Measurements from ENCODE around the gene CD82. TPM values are rescaled to one million over a fixed set of nuclear protein-coding genes. Genes with fewer than 3 reads are reported as not detected.

The CD82 gene
- total RNA-seq, 1 donor, result 23.2 TPM

DNA sequence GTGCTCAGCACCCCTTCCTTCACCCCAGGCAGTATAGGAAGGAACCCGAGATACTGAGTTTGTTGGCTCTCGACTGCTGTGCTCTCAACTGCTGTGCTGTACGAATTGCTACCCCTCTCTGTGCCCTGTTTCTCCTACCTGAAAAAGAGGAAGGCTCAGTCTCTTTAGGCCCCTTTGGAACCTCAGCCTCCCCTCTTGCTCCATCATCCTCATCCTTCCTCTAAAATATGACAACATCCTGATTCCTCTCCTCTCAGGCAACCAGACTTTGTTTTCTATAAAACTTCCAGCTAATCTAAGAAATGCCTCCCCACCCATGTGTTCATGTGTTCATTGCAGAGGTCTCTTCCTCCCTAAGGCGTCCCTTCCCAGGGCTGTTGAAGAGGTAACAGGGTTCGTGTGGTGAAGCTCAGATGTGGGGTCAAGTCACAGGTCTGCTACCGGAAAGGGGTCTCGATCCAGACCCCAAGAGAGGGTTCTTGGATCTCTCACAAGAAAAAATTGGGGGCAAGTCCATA, 35.5 kb upstream of the CD82 start:
- Histone ChIP-seq H3K9me3 (ENCODE audit: low read depth, low read length) (no peaks in the 10 kb centered on the region), H4K20me1 (ENCODE audit: insufficient read depth, low read length) (no peaks in the 10 kb centered on the region), H3K27ac (ENCODE audit: low read depth, low read length) (no peak overlapping the region), H2AFZ (ENCODE audit: low read length) (no peak overlapping the region), H3K36me3 (ENCODE audit: insufficient read depth, low read length) (no peaks in the 10 kb centered on the region), H3K79me2 (ENCODE audit: insufficient read depth, low read length) (no peaks in the 10 kb centered on the region), H3K4me2 (ENCODE audit: insufficient read depth, low read length) (peak overlapping the region; percentile 32), H3K27me3 (ENCODE audit: insufficient read depth, low read length) (peaks cover 6% of the 10 kb centered on the region), H3K4me3 (ENCODE audit: insufficient read depth, low read length) (no peak overlapping the region), H3K4me1 (ENCODE audit: insufficient read depth, low read length) (peaks cover 12% of the 10 kb centered on the region)
- TF ChIP-seq, protein P1, sequence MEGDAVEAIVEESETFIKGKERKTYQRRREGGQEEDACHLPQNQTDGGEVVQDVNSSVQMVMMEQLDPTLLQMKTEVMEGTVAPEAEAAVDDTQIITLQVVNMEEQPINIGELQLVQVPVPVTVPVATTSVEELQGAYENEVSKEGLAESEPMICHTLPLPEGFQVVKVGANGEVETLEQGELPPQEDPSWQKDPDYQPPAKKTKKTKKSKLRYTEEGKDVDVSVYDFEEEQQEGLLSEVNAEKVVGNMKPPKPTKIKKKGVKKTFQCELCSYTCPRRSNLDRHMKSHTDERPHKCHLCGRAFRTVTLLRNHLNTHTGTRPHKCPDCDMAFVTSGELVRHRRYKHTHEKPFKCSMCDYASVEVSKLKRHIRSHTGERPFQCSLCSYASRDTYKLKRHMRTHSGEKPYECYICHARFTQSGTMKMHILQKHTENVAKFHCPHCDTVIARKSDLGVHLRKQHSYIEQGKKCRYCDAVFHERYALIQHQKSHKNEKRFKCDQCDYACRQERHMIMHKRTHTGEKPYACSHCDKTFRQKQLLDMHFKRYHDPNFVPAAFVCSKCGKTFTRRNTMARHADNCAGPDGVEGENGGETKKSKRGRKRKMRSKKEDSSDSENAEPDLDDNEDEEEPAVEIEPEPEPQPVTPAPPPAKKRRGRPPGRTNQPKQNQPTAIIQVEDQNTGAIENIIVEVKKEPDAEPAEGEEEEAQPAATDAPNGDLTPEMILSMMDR (IDR thresholded peaks at IDR 0.05; ENCODE audit: extremely low read depth, low read depth, low read length), result no peak
- DNase-seq (ENCODE audit: insufficient read length, low spot score, missing footprints), result no peak

DNA sequence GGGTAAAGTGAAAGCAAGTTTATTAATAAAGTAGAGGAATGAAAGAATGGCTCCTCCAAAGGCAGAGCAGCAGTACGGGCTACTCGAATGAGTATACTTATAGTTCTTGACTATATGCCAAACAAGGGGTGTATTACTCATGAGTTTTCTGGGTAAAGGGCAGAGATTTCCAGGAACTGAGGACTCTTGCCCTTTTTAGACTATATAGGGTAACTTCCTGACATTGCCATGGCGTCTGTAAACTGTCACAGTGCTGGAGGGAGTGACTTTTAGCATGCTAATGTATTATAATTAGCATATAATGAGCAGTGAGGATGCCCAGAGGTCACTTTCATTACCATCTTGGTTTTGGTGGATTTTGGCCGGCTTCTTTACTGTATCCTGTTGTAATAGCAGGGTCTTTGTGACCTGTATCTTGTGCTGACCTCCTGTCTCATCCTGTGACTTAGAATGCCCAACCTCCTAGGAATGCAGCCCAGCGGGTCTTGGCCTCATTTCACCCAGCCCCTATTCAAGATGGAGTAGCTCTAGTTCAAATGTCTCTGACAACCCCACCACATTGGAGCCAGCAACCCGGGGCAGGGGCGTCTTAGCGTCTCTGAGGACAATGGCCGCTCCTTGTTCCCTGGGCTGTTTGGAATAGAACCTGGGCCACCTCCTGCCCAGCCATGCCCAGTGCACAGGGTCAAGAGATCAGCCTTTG, 34.9 kb upstream of the CD82 start:
- no peaks in the 10 kb centered on the region for H3K36me3 ChIP-seq (ENCODE audit: insufficient read depth, low read length)
- no peak overlapping the region for H3K4me3 ChIP-seq (ENCODE audit: insufficient read depth, low read length)
- H3K27me3 ChIP-seq (ENCODE audit: insufficient read depth, low read length), result peaks cover 6% of the 10 kb centered on the region
- H3K27ac ChIP-seq (ENCODE audit: low read depth, low read length), result no peak overlapping the region
- H3K9me3 ChIP-seq (ENCODE audit: low read depth, low read length), result no peaks in the 10 kb centered on the region
- no peak overlapping the region for H2AFZ ChIP-seq (ENCODE audit: low read length)
- H3K4me1 ChIP-seq (ENCODE audit: insufficient read depth, low read length), result peaks cover 12% of the 10 kb centered on the region
- no peaks in the 10 kb centered on the region for H3K79me2 ChIP-seq (ENCODE audit: insufficient read depth, low read length)
- peak; percentile 90 for DNase-seq (ENCODE audit: insufficient read length, low spot score, missing footprints)
- no peaks in the 10 kb centered on the region for H4K20me1 ChIP-seq (ENCODE audit: insufficient read depth, low read length)
- TF ChIP-seq, protein P1 (IDR thresholded peaks at IDR 0.05; ENCODE audit: extremely low read depth, low read depth, low read length), result no peak
- H3K4me2 ChIP-seq (ENCODE audit: insufficient read depth, low read length), result peak overlapping the region; percentile 32

DNA sequence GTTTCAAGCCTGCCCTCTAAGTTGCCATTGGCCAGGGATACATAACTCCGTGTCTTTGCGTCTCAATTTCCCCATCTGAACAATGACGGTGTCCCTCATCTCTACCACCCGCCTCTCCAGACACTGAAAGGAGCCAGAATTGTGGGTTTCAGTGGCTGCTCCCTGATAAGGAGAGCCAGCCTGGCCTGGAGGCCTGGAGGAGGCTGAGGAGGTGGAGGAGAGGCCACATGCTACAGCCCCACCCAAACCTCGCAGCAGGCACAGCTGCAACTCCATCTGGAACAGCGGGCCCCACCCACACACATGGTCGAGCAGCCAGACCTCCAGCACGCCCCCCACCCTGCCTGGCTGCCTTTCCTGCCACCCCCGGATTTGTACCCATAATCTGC, 34.4 kb upstream of the CD82 start:
- TF ChIP-seq, protein P1 (IDR thresholded peaks at IDR 0.05; ENCODE audit: extremely low read depth, low read depth, low read length), result no peak
- no peak overlapping the region for H3K4me2 ChIP-seq (ENCODE audit: insufficient read depth, low read length)
- H2AFZ ChIP-seq (ENCODE audit: low read length), result no peak overlapping the region
- no peaks in the 10 kb centered on the region for H3K36me3 ChIP-seq (ENCODE audit: insufficient read depth, low read length)
- H3K4me3 ChIP-seq (ENCODE audit: insufficient read depth, low read length), result no peak overlapping the region
- peaks cover 6% of the 10 kb centered on the region for H3K27me3 ChIP-seq (ENCODE audit: insufficient read depth, low read length)
- DNase-seq (ENCODE audit: insufficient read length, low spot score, missing footprints), result no peak
- H3K79me2 ChIP-seq (ENCODE audit: insufficient read depth, low read length), result no peaks in the 10 kb centered on the region
- H3K9me3 ChIP-seq (ENCODE audit: low read depth, low read length), result no peaks in the 10 kb centered on the region
- no peak overlapping the region for H3K27ac ChIP-seq (ENCODE audit: low read depth, low read length)
- peaks cover 12% of the 10 kb centered on the region for H3K4me1 ChIP-seq (ENCODE audit: insufficient read depth, low read length)
- H4K20me1 ChIP-seq (ENCODE audit: insufficient read depth, low read length), result no peaks in the 10 kb centered on the region

DNA sequence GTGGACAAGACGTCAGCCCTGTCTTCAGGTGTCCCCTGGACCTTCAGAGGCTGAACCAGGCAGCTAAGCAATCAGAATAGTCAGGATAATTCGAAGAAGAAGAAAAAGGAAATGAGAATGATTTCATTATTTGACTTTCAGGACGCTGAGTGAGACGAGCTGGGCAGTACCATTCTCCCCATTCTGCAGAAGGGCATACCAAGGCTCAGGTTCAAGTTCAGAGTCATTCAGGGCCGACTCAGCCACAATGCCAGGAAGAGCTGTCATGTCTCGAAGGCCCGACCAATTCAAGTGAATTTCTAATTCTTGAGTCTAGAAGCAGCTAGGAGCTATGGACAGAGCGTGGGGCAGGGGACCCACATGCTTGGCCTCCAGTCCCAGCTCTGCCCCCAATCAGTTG, 33.8 kb upstream of the CD82 start:
- H3K4me3 ChIP-seq (ENCODE audit: insufficient read depth, low read length), result no peak overlapping the region
- H3K4me2 ChIP-seq (ENCODE audit: insufficient read depth, low read length), result no peak overlapping the region
- H3K36me3 ChIP-seq (ENCODE audit: insufficient read depth, low read length), result no peaks in the 10 kb centered on the region
- no peaks in the 10 kb centered on the region for H3K9me3 ChIP-seq (ENCODE audit: low read depth, low read length)
- no peak overlapping the region for H3K27ac ChIP-seq (ENCODE audit: low read depth, low read length)
- H3K79me2 ChIP-seq (ENCODE audit: insufficient read depth, low read length), result no peaks in the 10 kb centered on the region
- H4K20me1 ChIP-seq (ENCODE audit: insufficient read depth, low read length), result no peaks in the 10 kb centered on the region
- no peak for DNase-seq (ENCODE audit: insufficient read length, low spot score, missing footprints)
- no peak overlapping the region for H2AFZ ChIP-seq (ENCODE audit: low read length)
- TF ChIP-seq, protein P1 (IDR thresholded peaks at IDR 0.05; ENCODE audit: extremely low read depth, low read depth, low read length), result no peak
- H3K27me3 ChIP-seq (ENCODE audit: insufficient read depth, low read length), result peaks cover 9% of the 10 kb centered on the region
- peaks cover 12% of the 10 kb centered on the region for H3K4me1 ChIP-seq (ENCODE audit: insufficient read depth, low read length)
